ENCODE data around the gene ZNF92. TPM values are rescaled to one million over a fixed set of nuclear protein-coding genes. Genes with fewer than 3 reads are reported as not detected.
"Not testable (repeated sequence)": the region's sequence is repeated elsewhere in the genome, so short reads cannot be mapped to it uniquely, and the experiment has no call there.

Gene ZNF92
- total RNA-seq = 10 to 100 TPM; 15.1 to 17.4 TPM

DNA sequence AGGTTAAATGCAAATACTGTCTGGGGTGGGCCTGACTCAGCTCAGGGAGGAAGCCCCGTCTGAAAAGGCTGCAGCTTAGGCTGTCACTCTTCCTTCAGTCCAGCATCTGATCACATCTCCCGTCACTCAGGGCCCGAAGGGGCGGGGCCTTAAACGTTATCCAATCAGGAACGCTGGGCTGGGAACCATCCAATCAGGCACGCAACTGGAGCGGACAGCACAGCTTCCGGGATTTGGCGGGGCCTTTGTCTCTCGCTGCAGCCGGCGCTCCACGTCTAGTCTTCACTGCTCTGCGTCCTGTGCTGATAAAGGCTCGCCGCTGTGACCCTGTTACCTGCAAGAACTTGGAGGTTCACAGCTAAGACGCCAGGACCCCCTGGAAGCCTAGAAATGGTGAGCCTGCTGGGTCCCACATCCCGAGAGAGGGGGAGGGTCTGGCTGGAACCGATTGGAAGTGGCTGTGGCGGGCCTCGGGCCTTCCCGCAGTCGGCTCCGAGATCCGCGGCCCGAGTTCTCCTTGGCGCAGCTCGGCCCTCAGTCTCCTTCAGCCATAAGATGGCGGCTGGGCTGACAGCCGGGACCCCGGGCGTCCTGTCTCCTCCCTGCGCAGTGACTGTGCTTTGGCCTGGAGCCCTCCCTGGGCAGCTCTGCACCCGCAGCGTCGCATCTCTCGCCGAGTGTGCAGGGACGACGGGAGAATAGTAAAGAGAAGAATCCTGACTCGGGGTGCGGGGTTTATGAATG lies at the start of gene ZNF92:
Gene ZNF92 (plus strand): TSS at position 248 of the 744 bp plus-strand sequence. CDS start 143 bp downstream, at position 391.
- H3K4me3 Mint-ChIP-seq = peak within 1 kb of the TSS; percentile 96
- POLR2A ChIA-PET = interaction anchor here (0.8 to 1.4 kb wide), 3 partner anchors 9 to 471 kb away, joined by 3 to 5 read pairs (median 4); partner anchors contain the start of gene ZNF273
- H3K9me3 Mint-ChIP-seq (ENCODE audit: low read depth) = peaks cover 2% of the 10 kb centered on the region
- peaks cover 42% of the 10 kb centered on the region for H3K4me1 Mint-ChIP-seq
- DNase-seq = peak; percentile 97
- H3K27me3 Mint-ChIP-seq = no peaks in the 10 kb centered on the region
- H3K36me3 Mint-ChIP-seq (ENCODE audit: low read depth) = peaks cover 28% of the 10 kb centered on the region
- ATAC-seq = peak; percentile 99
- CTCF ChIA-PET = interaction anchor here (0.6 to 0.7 kb wide), 3 partner anchors 13 to 367 kb away, joined by 3 to 6 read pairs (median 3); partner anchors contain the start of gene ERV3-1
- intact Hi-C loops (cut with DNase I, micrococcal nuclease) = loop anchor here (1.0 to 10.0 kb wide), 17 partner anchors 335 to 1929 kb away; partner anchors contain the start of genes ERV3-1 (in 1 of the 2), GUSB (in 1 of the 2), RABGEF1 (in 1 of the 2) and SBDS (in 1 of the 2)
- peak within 1 kb of the TSS; percentile 90 for H3K27ac Mint-ChIP-seq

DNA sequence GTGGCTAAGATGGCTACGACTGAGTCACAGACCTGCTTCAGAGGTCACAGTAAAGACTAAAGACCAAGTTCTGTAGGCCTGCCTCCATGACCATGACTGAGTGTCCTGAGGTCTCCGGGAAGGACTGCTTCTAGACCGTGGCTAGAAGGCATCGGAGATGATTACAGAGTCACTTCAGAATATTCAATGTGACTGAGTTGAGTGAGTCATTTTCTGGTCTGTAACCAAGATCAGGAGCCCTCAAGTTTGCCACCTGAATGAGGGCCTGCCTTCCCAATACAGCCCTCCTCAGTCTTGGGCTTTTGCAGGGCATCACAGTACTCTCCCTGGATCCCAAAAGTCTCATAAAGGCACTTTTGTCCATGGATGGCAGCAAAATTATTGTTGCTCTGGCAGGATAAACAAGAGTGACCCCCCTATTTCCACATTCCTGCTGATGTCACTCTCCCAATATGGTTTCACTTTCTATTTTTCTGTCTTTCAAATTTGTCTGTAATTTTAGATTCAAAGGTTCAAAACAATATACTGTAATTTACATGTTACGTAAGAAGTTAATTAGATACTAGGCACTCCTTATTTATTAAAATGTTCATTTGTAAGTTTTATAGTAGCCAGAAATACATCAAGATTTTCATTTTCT lies 47.7 kb upstream of the ZNF92 start:
- Mint-ChIP-seq H3K27ac (no peak overlapping the region), H3K36me3 (ENCODE audit: low read depth) (no peaks in the 10 kb centered on the region), H3K27me3 (no peaks in the 10 kb centered on the region), H3K4me3 (no peak overlapping the region), H3K9me3 (ENCODE audit: low read depth) (no peaks in the 10 kb centered on the region), H3K4me1 (peaks cover 2% of the 10 kb centered on the region)
- DNase-seq (no peak), ATAC-seq (no peak)
- intact Hi-C loops (cut with DNase I, micrococcal nuclease) = no loop called here
- ChIA-PET POLR2A (no interaction called here), CTCF (interaction anchor here (1.1 kb wide), 1 partner anchor 18 kb away, joined by 3 read pairs; no protein-coding TSS in a partner anchor)

DNA sequence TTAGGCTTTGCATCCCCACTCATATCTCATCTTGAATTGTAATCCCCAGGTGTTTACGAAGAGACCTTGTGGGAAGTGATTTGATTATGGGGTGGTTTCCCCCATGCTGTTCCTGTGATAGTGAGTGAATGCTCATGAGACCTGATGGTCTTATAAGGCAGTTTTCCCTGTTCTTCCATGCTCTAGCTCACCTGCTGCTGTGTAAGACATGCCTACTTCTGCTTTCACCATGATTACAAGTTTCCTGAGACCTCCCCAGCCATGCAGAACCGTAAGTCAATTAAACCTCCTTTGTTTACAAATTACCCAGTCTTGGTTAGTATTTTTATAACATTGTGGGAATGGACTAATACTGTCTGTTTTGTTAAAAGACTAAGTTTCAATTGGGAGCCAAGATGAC lies 35.3 kb upstream of the ZNF92 start:
- Mint-ChIP-seq H3K27me3 (peaks cover 6% of the 10 kb centered on the region), H3K9me3 (ENCODE audit: low read depth) (peaks cover 2% of the 10 kb centered on the region), H3K27ac (no peak overlapping the region), H3K4me1 (no peaks in the 10 kb centered on the region), H3K36me3 (ENCODE audit: low read depth) (no peaks in the 10 kb centered on the region), H3K4me3 (no peak overlapping the region)
- DNase-seq = no peak
- intact Hi-C loops (cut with DNase I, micrococcal nuclease) = no loop called here
- POLR2A ChIA-PET = no interaction called here
- CTCF ChIA-PET = no interaction called here
- ATAC-seq = no peak

DNA sequence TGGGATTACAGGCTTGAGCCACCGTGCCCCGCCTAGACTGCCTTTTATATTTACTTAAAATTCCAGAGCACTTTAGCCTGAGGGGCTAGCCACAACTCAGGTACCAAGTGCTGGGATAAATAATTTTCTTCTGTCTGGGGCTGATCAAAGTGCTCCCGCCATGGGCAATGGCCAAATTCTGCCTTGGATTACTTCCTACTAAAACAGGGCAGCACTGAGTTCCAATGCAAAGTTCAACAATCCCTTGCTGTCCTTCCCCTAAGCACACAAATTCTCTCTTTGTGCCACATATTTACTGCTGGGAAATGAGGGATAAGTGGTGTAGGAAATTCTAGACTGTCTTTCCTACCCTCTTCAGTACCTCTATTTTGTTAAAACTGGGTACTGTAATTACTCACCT lies 34.4 kb upstream of the ZNF92 start:
- no peak for ATAC-seq
- intact Hi-C loops (cut with DNase I, micrococcal nuclease) = no loop called here
- ChIA-PET POLR2A (no interaction called here), CTCF (no interaction called here)
- Mint-ChIP-seq H3K4me3 (no peak overlapping the region), H3K27me3 (peaks cover 6% of the 10 kb centered on the region), H3K36me3 (ENCODE audit: low read depth) (no peaks in the 10 kb centered on the region), H3K4me1 (no peaks in the 10 kb centered on the region), H3K27ac (no peak overlapping the region), H3K9me3 (ENCODE audit: low read depth) (peaks cover 2% of the 10 kb centered on the region)
- DNase-seq = no peak

DNA sequence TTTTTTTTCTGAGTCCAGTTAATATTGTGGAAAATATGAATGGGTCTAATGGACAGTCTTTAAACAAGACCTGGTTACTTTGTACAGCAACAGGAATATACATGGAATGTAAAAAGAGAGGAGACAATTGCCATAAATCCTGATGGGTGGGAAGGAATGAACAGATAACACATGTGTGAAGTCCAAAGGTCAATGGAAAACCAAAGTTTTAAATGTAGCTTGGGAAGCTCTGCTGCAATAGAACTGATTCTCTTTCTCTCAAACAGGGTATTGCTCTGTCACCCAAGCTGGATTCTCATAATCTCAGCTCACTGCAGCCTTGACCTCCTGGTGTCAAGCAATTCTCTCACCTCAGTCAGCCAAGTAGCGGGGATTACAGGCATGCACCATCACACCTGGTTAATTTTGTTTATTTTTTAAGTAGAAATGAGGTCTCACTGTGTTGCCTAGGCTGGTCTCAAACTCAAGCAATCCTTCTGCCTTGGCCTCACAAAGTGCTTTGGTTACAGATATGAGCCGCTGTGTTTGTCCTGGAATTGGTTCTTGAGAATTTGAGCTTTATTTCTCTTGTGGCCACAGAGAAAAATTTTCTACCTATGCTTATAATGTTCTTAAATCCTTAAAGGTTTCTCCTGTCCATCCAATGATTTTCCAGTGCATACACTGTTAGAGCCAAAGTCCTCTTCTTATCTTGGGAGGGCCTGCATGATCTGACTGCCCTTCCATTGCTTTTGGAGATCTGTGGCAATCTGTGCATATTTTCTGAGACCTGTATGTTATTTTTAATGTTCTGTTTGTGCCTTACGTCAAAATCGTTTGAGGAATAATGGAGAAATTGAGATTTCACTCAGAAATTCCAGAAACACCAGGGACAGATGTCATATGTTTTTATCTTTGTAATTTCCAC lies 30.7 kb upstream of the ZNF92 start:
- no peak overlapping the region for H3K27ac Mint-ChIP-seq
- H3K4me3 Mint-ChIP-seq = no peak overlapping the region
- H3K36me3 Mint-ChIP-seq (ENCODE audit: low read depth) = no peaks in the 10 kb centered on the region
- intact Hi-C loops (cut with DNase I, micrococcal nuclease) = no loop called here
- POLR2A ChIA-PET = no interaction called here
- H3K27me3 Mint-ChIP-seq = peaks cover 6% of the 10 kb centered on the region
- ATAC-seq (no peak), DNase-seq (no peak)
- H3K9me3 Mint-ChIP-seq (ENCODE audit: low read depth) = peaks cover 2% of the 10 kb centered on the region
- H3K4me1 Mint-ChIP-seq = no peaks in the 10 kb centered on the region
- CTCF ChIA-PET = no interaction called here

DNA sequence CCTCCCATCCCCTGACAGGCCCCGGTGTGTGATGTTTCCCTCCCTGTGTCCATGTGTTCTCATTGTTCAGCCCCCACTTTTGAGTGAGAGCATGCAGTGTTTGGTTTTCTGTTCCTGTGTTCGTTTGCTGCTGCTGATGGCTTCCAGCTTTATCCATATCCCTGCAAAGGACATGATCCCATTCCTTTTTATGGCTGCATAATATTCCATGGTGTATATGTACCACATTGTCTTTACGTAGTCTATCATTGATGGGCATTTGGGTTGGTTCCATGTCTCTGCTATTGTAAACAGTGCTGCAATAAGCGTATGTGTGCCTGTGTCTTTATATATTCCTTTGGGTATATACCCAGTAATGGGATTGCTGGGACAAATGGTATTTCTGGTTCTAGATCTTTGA lies 29.1 kb upstream of the ZNF92 start:
- H3K4me3 Mint-ChIP-seq; ATAC-seq; POLR2A ChIA-PET; H3K27me3 Mint-ChIP-seq; CTCF ChIA-PET; H3K27ac Mint-ChIP-seq; intact Hi-C loops (cut with DNase I, micrococcal nuclease); H3K4me1 Mint-ChIP-seq; DNase-seq; H3K36me3 Mint-ChIP-seq (ENCODE audit: low read depth); H3K9me3 Mint-ChIP-seq (ENCODE audit: low read depth): not testable (repeated sequence)

DNA sequence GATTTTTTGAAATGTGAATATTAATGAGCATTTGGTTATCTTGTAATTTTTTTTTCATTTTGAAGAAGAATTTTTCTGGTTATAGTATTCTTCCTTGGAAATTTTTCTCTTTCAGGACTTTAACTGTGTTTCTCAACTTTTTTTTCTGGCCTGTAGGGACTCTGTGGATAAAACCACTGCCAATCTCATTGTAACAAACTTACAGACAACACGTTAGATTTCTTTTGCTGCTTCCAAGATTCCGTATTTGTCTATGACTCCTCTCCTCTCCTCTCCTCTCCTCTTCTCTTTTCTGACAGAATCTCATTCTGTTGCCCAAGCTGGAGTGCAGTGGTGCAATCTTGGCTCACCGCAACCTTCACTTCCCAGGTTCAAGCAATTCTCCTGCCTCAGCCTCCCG lies 19.4 kb upstream of the ZNF92 start:
- CTCF ChIA-PET = no interaction called here
- Mint-ChIP-seq H3K4me3 (no peak overlapping the region), H3K27ac (no peak overlapping the region), H3K4me1 (no peaks in the 10 kb centered on the region), H3K27me3 (peaks cover 17% of the 10 kb centered on the region), H3K9me3 (ENCODE audit: low read depth) (no peaks in the 10 kb centered on the region), H3K36me3 (ENCODE audit: low read depth) (no peaks in the 10 kb centered on the region)
- DNase-seq = no peak
- intact Hi-C loops (cut with DNase I, micrococcal nuclease) = no loop called here
- POLR2A ChIA-PET = no interaction called here
- ATAC-seq = no peak

DNA sequence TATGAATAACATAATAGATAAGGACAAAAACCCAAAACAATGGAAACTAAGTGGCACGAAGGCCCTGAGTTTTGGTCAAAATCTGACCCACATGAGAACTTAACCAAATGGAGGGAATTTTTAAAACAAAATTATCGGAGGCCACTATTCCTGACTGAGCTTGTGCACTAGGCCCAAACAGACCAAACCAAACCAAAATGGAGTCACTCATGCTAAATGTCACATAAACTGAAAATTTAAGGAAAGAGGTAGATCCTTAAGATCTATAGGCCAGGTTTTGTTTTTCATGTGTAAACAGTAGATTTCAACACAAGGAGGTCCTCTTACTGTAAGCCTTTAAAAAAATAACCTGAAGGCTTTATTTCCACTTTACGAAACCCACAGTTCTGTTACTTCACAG lies 3.8 kb upstream of the ZNF92 start:
- H3K36me3 Mint-ChIP-seq (ENCODE audit: low read depth) = peaks cover under 1% of the 10 kb centered on the region
- H3K4me3 Mint-ChIP-seq = no peak overlapping the region
- intact Hi-C loops (cut with DNase I, micrococcal nuclease) = loop anchor here (5.0 to 10.0 kb wide), 13 partner anchors 333 to 1932 kb away; partner anchors contain the start of genes ERV3-1 (in 1 of the 2), GUSB (in 1 of the 2), RABGEF1 (in 1 of the 2) and SBDS (in 1 of the 2)
- DNase-seq = no peak
- no peak overlapping the region for H3K27ac Mint-ChIP-seq
- H3K9me3 Mint-ChIP-seq (ENCODE audit: low read depth) = no peaks in the 10 kb centered on the region
- no peaks in the 10 kb centered on the region for H3K27me3 Mint-ChIP-seq
- no peak for ATAC-seq
- ChIA-PET CTCF (no interaction called here), POLR2A (no interaction called here)
- H3K4me1 Mint-ChIP-seq = peaks cover 10% of the 10 kb centered on the region

DNA sequence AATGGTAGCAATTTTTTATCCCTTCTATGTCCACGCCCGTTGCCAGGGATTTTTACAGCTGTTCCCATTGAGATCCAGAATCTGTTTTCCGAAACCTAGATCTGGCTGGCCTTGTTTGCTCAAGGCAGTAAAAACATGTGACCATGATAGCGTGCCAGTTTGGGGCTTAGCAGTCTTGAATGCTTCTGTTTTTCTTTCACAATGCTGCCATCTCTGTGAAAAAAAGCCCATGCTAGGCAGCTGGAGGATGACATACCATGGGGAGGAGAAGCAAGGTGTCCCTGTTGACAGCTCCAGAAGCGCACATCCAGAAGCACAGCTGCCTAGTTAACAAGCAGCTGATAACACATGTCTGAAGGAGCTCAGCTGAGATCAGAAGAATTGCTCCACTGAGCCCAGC lies 2.2 kb upstream of the ZNF92 start:
- Mint-ChIP-seq H3K27ac (no peak overlapping the region), H3K36me3 (ENCODE audit: low read depth) (peaks cover 8% of the 10 kb centered on the region), H3K4me1 (peaks cover 26% of the 10 kb centered on the region), H3K27me3 (no peaks in the 10 kb centered on the region), H3K4me3 (no peak overlapping the region), H3K9me3 (ENCODE audit: low read depth) (no peaks in the 10 kb centered on the region)
- POLR2A ChIA-PET = no interaction called here
- CTCF ChIA-PET = interaction anchor here (0.8 kb wide), 1 partner anchor 684 kb away, joined by 3 read pairs; no protein-coding TSS in a partner anchor
- intact Hi-C loops (cut with DNase I, micrococcal nuclease) = loop anchor here (5.0 to 10.0 kb wide), 13 partner anchors 334 to 1931 kb away; partner anchors contain the start of genes ERV3-1 (in 1 of the 2), GUSB (in 1 of the 2), RABGEF1 (in 1 of the 2) and SBDS (in 1 of the 2)
- no peak for ATAC-seq
- DNase-seq = no peak

DNA sequence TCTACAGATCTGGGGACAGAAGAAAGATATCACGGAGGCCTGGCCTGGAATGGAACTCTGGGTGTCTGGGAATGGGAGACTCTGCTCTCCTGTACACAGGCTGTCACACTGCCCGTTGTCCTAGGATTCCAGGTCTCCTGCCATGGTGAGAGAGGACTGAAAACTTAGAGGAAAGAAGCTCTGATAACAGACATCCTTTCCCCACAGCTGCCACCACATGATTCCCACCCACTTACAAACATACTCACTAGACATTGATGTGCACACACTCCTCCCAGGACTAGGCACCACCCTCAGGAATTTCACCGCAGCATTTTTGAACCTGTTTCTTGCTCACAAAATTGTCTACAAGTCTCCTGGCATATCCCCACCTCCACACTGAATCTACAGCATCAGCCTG lies 5.7 kb downstream of the ZNF92 start:
- H3K27me3 Mint-ChIP-seq = no peaks in the 10 kb centered on the region
- intact Hi-C loops (cut with DNase I, micrococcal nuclease) = loop anchor here in 1 of 2 experiments (10.0 kb wide), 2 partner anchors 375 to 1615 kb away; partner anchors contain the start of genes ERV3-1, SBDS and TYW1
- peaks cover 49% of the 10 kb centered on the region for H3K36me3 Mint-ChIP-seq (ENCODE audit: low read depth)
- peaks cover 79% of the 10 kb centered on the region for H3K4me1 Mint-ChIP-seq
- ChIA-PET POLR2A (interaction anchor here (0.6 to 1.3 kb wide), 3 partner anchors 10 to 820 kb away, joined by 3 to 4 read pairs (median 3); no protein-coding TSS in a partner anchor), CTCF (no interaction called here)
- no peak overlapping the region for H3K4me3 Mint-ChIP-seq
- no peak for ATAC-seq
- H3K27ac Mint-ChIP-seq = no peak overlapping the region
- peaks cover 2% of the 10 kb centered on the region for H3K9me3 Mint-ChIP-seq (ENCODE audit: low read depth)
- no peak for DNase-seq

DNA sequence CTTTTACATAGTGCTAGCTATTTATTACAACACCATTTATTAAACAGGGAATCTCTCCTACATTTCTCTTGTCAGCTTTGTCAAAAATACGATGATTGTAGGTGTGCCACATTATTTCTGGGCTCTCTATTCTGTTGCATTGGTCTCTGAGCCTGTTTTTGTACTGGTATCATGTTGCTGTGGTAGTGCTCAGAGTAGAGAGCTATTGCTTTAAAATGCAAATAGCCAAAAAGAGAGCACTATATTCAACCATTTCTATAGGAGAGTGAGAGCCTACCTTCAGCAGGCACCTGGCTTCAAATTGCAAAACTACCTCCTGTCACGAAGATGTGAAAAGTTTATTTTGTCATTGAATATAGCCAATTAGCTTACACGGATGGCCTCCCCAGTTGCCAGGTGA lies 8.1 kb downstream of the ZNF92 start:
- Mint-ChIP-seq H3K36me3 (ENCODE audit: low read depth) (peaks cover 54% of the 10 kb centered on the region), H3K4me1 (peaks cover 64% of the 10 kb centered on the region), H3K4me3 (no peak overlapping the region), H3K27me3 (no peaks in the 10 kb centered on the region), H3K27ac (no peak overlapping the region), H3K9me3 (ENCODE audit: low read depth) (peaks cover 2% of the 10 kb centered on the region)
- POLR2A ChIA-PET = interaction anchor here (0.6 kb wide), 1 partner anchor 1205 kb away, joined by 3 read pairs; no protein-coding TSS in a partner anchor
- intact Hi-C loops (cut with DNase I, micrococcal nuclease) = no loop called here
- DNase-seq (no peak), ATAC-seq (no peak)
- CTCF ChIA-PET = no interaction called here
